ENCODE data around the gene C2orf76. TPM values are rescaled to one million over a fixed set of nuclear protein-coding genes. Genes with fewer than 3 reads are reported as not detected.

C2orf76 gene
- total RNA-seq, 1 experiment from 2014 or later, result 5.7 TPM

- no peak overlapping the region for H4K8ac ChIP-seq (replicated peaks; ENCODE audit: insufficient read length, low read depth, low read length)
Observed at GRCh38 chr2:119307419-119308140, 59.1 kb downstream of the C2orf76 start.

More at GRCh38 chr2:119307419-119308140, 59.1 kb downstream of the C2orf76 start:
- Histone ChIP-seq H3K27me3 (ENCODE audit: insufficient read depth, low read length) (no peaks in the 10 kb centered on the region), H4K20me1 (ENCODE audit: control insufficient read depth, insufficient read depth, insufficient read length) (no peaks in the 10 kb centered on the region), H3K79me2 (ENCODE audit: insufficient read depth, low read length) (no peaks in the 10 kb centered on the region), H3K4me2 (ENCODE audit: insufficient read depth, insufficient read length, low read length) (no peak overlapping the region), H2AK5ac (ENCODE audit: insufficient read length, low read length) (no peak overlapping the region), H3K9ac (ENCODE audit: extremely low read depth, insufficient read length, low read length) (no peak overlapping the region), H2BK12ac (ENCODE audit: insufficient read length, low read depth, low read length) (no peak overlapping the region), H3K56ac (ENCODE audit: insufficient read length, low read depth, low read length) (no peak overlapping the region), H3K79me1 (ENCODE audit: insufficient read depth, low read depth, low read length, poor library complexity, severe bottlenecking) (no peaks in the 10 kb centered on the region), H3K18ac (ENCODE audit: insufficient read length, low read depth, low read length) (no peak overlapping the region), H2BK20ac (ENCODE audit: low read depth, low read length, poor library complexity, severe bottlenecking) (no peak overlapping the region), H4K91ac (ENCODE audit: insufficient read length, low read depth, low read length) (no peak overlapping the region), H2BK120ac (ENCODE audit: low read depth, low read length, poor library complexity, severe bottlenecking) (no peak overlapping the region), H4K5ac (ENCODE audit: insufficient read length, low read depth, low read length) (no peak overlapping the region), H3T11ph (ENCODE audit: low read length) (no peak overlapping the region), H3K23me2 (ENCODE audit: insufficient read length, low read depth, low read length, poor library complexity, severe bottlenecking) (no peaks in the 10 kb centered on the region), H3K9me3 (ENCODE audit: control insufficient read depth, low read depth, low read length) (no peaks in the 10 kb centered on the region), H2BK15ac (ENCODE audit: low read depth, low read length) (no peak overlapping the region), H2AFZ (ENCODE audit: low read length) (no peak overlapping the region), H2BK5ac (ENCODE audit: insufficient read length, low read length) (no peak overlapping the region), H3K14ac (ENCODE audit: insufficient read depth, low read length) (no peak overlapping the region), H3K4me1 (ENCODE audit: insufficient read depth, low read length) (no peaks in the 10 kb centered on the region), H3K4ac (ENCODE audit: low read depth, low read length) (no peak overlapping the region), H3K27ac (ENCODE audit: insufficient read length, low read depth, low read length) (no peak overlapping the region), H3K23ac (ENCODE audit: insufficient read length, low read depth, low read length) (no peak overlapping the region)
- Mint-ChIP-seq H3K9me3 (no peaks in the 10 kb centered on the region), H3K27me3 (ENCODE audit: low read depth) (no peaks in the 10 kb centered on the region), H3K36me3 (ENCODE audit: insufficient read depth in 1 of 3, low read depth in 3 of 3) (no peaks in the 10 kb centered on the region), H3K4me3 (no peak overlapping the region), H3K4me1 (peaks cover 33 to 48% of the 10 kb centered on the region in 2 experiments), H3K27ac (peak overlapping the region in 1 of 3 experiments; percentile 77; a peak in 2 of 7 replicates)
- no peak for TF ChIP-seq CTCF (conservative IDR thresholded peaks at IDR 0.05)
- no peak for DNase-seq
- WGBS (ENCODE audit: extremely low coverage, insufficient read length, low lambda C conversion rate), result no CpG with 5 or more reads among the region's 7 CpGs

Measured in H9 (cell line).